Liver (tissue), 9 donors: ENCODE measurements around the gene KRT71. TPM values are rescaled to one million over a fixed set of nuclear protein-coding genes. Genes with fewer than 3 reads are reported as not detected.
A peak's percentile ranks its signal among the peaks of the same experiment; 100 is the strongest.

Experiments
- DNase-seq: peaks from one replicate; pipeline ENCODE4 v3.0.0-alpha.2; 2017; ENCODE audit warnings: low spot score
- H3K27ac ChIP-seq, 2 donors: one replicate each; pipeline ENCODE4 v1.7.0; 2013; ENCODE audit warnings: inconsistent platforms in 2 of 2, low read length in 2 of 2, control low read depth in 1 of 2, low read depth in 1 of 2, mild to moderate bottlenecking in 1 of 2
- H3K27me3 ChIP-seq, 4 donors: one replicate each; pipeline versions ENCODE4 v1.6.1 to v1.7.0; 2013; ENCODE audit warnings: low read length in 3 of 4, inconsistent platforms in 1 of 4, mild to moderate bottlenecking in 1 of 4, moderate library complexity in 1 of 4; ENCODE audit not compliant: control insufficient read depth in 4 of 4, insufficient read depth in 4 of 4
- H3K36me3 ChIP-seq, 4 donors: one replicate each; pipeline versions ENCODE4 v1.6.1 to v1.7.0; 2013; ENCODE audit warnings: low read length in 3 of 4, mild to moderate bottlenecking in 3 of 4, low read depth in 1 of 4, moderate library complexity in 1 of 4; ENCODE audit not compliant: control insufficient read depth in 4 of 4, insufficient read depth in 3 of 4
- H3K4me1 ChIP-seq, 4 donors: one replicate each; pipeline versions ENCODE4 v1.6.1 to v1.7.0; 2013; ENCODE audit warnings: low read length in 3 of 4, mild to moderate bottlenecking in 3 of 4, moderate library complexity in 1 of 4; ENCODE audit not compliant: control insufficient read depth in 4 of 4, insufficient read depth in 4 of 4
- H3K4me3 ChIP-seq, 3 donors: one replicate each; pipeline versions ENCODE4 v1.6.1 to v1.7.0; 2013; ENCODE audit warnings: low read length in 3 of 3, control low read depth in 1 of 3, low read depth in 1 of 3, mild to moderate bottlenecking in 1 of 3
- H3K9ac ChIP-seq, 2 donors: one replicate each; pipeline ENCODE4 v1.7.0; 2013; ENCODE audit warnings: low read length in 2 of 2, mild to moderate bottlenecking in 2 of 2, moderate library complexity in 2 of 2, control low read depth in 1 of 2, low read depth in 1 of 2
- H3K9me3 ChIP-seq, 4 donors: one replicate each; pipeline versions ENCODE4 v1.6.1 to v1.7.0; 2013; ENCODE audit warnings: low read length in 3 of 4; ENCODE audit not compliant: control insufficient read depth in 4 of 4
- EGR1 ChIP-seq, 2 donors: IDR thresholded peaks; 2 replicates each; pipeline ENCODE4 v1.6.1; 2016 to 2018; ENCODE audit warnings: antibody characterized with exemption in 2 of 2, low read depth in 2 of 2
- FOXA1 ChIP-seq: IDR thresholded peaks from 2 replicates; pipeline ENCODE4 v1.6.1; 2016; ENCODE audit warnings: antibody characterized with exemption
- FOXA2 ChIP-seq: IDR thresholded peaks from 2 replicates; pipeline ENCODE4 v1.6.1; 2016; ENCODE audit warnings: antibody characterized with exemption
- GABPA ChIP-seq, 2 donors: IDR thresholded peaks in 1 of 2; conservative IDR thresholded peaks in 1 of 2; 2 replicates each; pipeline ENCODE4 v1.6.1; 2016; ENCODE audit warnings: antibody characterized with exemption in 2 of 2, mild to moderate bottlenecking in 1 of 2, moderate library complexity in 1 of 2
- HNF4A ChIP-seq, 2 donors: conservative IDR thresholded peaks; 2 replicates each; pipeline ENCODE4 v1.6.1; 2016; ENCODE audit warnings: antibody characterized with exemption in 2 of 2, mild to moderate bottlenecking in 2 of 2
- HNF4G ChIP-seq: IDR thresholded peaks from 2 replicates; pipeline ENCODE4 v1.6.1; 2016; ENCODE audit warnings: antibody characterized with exemption
- JUND ChIP-seq, 2 donors: IDR thresholded peaks; 2 replicates each; pipeline ENCODE4 v1.6.1; 2016; ENCODE audit warnings: antibody characterized with exemption in 2 of 2
- NR2F2 ChIP-seq: IDR thresholded peaks from 2 replicates; pipeline ENCODE4 v1.6.1; 2016; ENCODE audit warnings: antibody characterized with exemption
- RAD21 ChIP-seq, 2 donors: IDR thresholded peaks; 2 replicates each; pipeline ENCODE4 v1.6.1; 2016; ENCODE audit warnings: antibody characterized with exemption in 2 of 2, mild to moderate bottlenecking in 2 of 2
- RXRA ChIP-seq, 2 donors: IDR thresholded peaks; 2 replicates each; pipeline ENCODE4 v1.6.1; 2017 to 2018; ENCODE audit warnings: antibody characterized with exemption in 2 of 2, mild to moderate bottlenecking in 1 of 2
- SP1 ChIP-seq: IDR thresholded peaks from 2 replicates; pipeline ENCODE4 v1.6.1; 2018; ENCODE audit warnings: antibody characterized with exemption, mild to moderate bottlenecking
- TAF1 ChIP-seq: conservative IDR thresholded peaks from 2 replicates; pipeline ENCODE4 v1.6.1; 2016; ENCODE audit warnings: antibody characterized with exemption, mild to moderate bottlenecking
- YY1 ChIP-seq: IDR thresholded peaks from 2 replicates; pipeline ENCODE4 v1.6.1; 2016; ENCODE audit warnings: antibody characterized with exemption, mild to moderate bottlenecking
- WGBS: extraction: QIAGEN DNeasy Blood & Tissue Kit; methylation state at CpG from one replicate; pipeline ENCODE4 v1.1.7; 2013; 5-methylcytosine and 5-hydroxymethylcytosine counted together
- polyA plus RNA-seq, 2 donors: library from polyadenylated mRNA; stranded (reverse) in 1 of 2; unstranded in 1 of 2; fragments of 200-250 nt in 1 of 2; fragments of >200 nt in 1 of 2; fragmentation: Nextera tagmentation in 1 of 2; extraction: Ambion mirVana in 1 of 2; gene quantifications; one replicate each; pipeline versions ENCODE4 v1.2.1 to v1.2.3, GENCODE V29; 2013 to 2015
- total RNA-seq, 2 donors: library from RNA; depleted of rRNA; stranded (reverse); fragments of >200 nt; gene quantifications; one replicate each; pipeline ENCODE4 v1.2.3, GENCODE V29; 2014
- TF ChIP-seq, protein P1 (sequence below): fragments of 150-350 bp; IDR thresholded peaks from 2 replicates; pipeline ENCODE4 v1.5.1; 2017; ENCODE audit warnings: improper control_type of control experiment, low read depth, low read length; ENCODE audit not compliant: missing input control
- TF ChIP-seq, protein P2 (sequence below): IDR thresholded peaks from 2 replicates; pipeline ENCODE4 v1.6.1; 2016; ENCODE audit warnings: antibody characterized with exemption
- TF ChIP-seq, protein P3 (sequence below): IDR thresholded peaks from 2 replicates; pipeline ENCODE4 v1.6.1; 2016; ENCODE audit warnings: antibody characterized with exemption
- TF ChIP-seq, protein P4 (sequence below): IDR thresholded peaks from 2 replicates; pipeline ENCODE4 v1.6.1; 2016; ENCODE audit warnings: antibody characterized with exemption
- TF ChIP-seq, protein P5 (sequence below): IDR thresholded peaks from 2 replicates; pipeline ENCODE4 v1.6.1; 2016; ENCODE audit warnings: antibody characterized with exemption, mild to moderate bottlenecking
- donor health status: healthy.
- donor health status: healthy.
- donor health status: healthy.
- donor health status: healthy.
- donor health status: healthy.

KRT71 gene
- total and polyA plus RNA-seq, 4 donors, result not detected

DNA sequence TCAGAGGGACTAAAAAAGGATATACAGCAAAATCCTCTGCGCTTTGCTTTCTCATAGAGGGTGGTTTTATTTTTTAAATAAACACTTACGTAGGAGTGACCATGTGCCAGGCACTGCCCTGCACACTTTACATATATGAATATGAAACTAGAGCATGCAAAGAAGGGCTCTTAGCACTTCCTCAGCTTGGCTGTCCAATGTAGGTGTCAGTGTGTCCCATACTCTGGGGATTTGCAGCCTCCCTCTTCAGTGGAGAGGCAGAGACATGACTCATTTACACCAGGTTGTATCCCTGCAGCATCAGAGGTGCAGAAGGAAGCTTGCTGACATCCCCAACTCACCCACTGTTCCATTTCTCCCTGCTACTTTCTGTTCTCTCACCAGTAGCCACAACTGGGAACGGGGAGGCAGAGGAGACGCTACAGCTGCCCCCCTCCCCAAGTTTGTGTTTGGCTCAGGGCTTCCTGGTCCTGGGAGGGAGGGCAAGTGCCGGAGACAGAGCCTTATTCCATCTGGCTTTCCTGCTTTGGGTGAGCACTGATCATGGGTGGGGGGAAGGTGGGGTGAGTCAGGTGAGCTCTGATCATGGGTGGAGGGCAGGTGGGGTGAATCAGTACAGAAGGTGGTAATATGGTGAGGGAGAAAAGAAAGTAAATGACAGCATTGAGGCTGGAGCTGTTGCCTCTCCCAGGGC is 27.9 kb downstream of the KRT71 start (continued):
- TF ChIP-seq, protein P1, sequence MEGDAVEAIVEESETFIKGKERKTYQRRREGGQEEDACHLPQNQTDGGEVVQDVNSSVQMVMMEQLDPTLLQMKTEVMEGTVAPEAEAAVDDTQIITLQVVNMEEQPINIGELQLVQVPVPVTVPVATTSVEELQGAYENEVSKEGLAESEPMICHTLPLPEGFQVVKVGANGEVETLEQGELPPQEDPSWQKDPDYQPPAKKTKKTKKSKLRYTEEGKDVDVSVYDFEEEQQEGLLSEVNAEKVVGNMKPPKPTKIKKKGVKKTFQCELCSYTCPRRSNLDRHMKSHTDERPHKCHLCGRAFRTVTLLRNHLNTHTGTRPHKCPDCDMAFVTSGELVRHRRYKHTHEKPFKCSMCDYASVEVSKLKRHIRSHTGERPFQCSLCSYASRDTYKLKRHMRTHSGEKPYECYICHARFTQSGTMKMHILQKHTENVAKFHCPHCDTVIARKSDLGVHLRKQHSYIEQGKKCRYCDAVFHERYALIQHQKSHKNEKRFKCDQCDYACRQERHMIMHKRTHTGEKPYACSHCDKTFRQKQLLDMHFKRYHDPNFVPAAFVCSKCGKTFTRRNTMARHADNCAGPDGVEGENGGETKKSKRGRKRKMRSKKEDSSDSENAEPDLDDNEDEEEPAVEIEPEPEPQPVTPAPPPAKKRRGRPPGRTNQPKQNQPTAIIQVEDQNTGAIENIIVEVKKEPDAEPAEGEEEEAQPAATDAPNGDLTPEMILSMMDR, result no peak
- no peak for TF ChIP-seq EGR1 (IDR thresholded peaks at IDR 0.05; ENCODE audit: low read depth in 2 of 2)

DNA sequence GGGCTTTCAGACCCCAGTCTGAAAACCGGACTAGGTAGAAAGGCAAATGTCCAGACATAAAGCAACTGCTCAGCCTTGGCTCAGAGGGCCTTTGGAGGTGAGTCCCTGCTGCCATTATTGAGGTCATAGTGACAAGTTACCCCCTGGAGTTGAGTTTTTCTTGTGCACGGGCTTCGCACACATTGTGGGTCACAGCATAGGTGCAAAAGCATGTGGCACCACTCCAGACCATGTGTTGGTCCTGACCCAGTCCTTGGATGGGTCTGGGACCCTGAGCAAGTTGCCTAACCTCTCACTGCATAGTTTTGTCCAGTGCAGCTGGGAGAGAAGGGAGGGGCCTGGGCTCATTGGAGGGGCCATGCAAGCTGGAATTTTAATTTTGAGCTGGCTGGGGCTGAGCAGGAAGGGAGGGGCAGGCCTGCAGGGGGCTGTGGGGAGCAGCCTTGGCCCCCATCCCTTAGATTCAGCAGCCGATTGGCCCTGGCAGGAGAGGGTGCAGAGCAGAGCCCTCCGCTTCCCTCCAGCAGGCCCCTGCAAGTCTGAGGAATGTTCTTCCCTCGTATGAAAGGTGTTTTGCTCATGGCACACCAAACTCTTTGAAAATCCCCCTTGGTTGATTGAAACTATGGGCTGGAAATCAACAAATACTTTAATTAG is 28.6 kb downstream of the KRT71 start:
- no peak for TF ChIP-seq HNF4G
- TF ChIP-seq, protein P2, sequence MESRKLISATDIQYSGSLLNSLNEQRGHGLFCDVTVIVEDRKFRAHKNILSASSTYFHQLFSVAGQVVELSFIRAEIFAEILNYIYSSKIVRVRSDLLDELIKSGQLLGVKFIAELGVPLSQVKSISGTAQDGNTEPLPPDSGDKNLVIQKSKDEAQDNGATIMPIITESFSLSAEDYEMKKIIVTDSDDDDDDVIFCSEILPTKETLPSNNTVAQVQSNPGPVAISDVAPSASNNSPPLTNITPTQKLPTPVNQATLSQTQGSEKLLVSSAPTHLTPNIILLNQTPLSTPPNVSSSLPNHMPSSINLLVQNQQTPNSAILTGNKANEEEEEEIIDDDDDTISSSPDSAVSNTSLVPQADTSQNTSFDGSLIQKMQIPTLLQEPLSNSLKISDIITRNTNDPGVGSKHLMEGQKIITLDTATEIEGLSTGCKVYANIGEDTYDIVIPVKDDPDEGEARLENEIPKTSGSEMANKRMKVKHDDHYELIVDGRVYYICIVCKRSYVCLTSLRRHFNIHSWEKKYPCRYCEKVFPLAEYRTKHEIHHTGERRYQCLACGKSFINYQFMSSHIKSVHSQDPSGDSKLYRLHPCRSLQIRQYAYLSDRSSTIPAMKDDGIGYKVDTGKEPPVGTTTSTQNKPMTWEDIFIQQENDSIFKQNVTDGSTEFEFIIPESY, result no peak
- TF ChIP-seq EGR1 (IDR thresholded peaks at IDR 0.05; ENCODE audit: low read depth in 2 of 2), result no peak
- TF ChIP-seq TAF1, result no peak
- no peak for TF ChIP-seq FOXA2
- no peak for TF ChIP-seq NR2F2
- TF ChIP-seq, protein P3, sequence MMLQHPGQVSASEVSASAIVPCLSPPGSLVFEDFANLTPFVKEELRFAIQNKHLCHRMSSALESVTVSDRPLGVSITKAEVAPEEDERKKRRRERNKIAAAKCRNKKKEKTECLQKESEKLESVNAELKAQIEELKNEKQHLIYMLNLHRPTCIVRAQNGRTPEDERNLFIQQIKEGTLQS, result no peak
- no peak for TF ChIP-seq GABPA (IDR thresholded peaks at IDR 0.05 in 1 of 2, conservative IDR thresholded peaks at IDR 0.05 in 1 of 2)
- no peak for TF ChIP-seq JUND (IDR thresholded peaks at IDR 0.05)
- no peak for TF ChIP-seq RAD21 (IDR thresholded peaks at IDR 0.05)
- no peak for TF ChIP-seq SP1
- no peak for TF ChIP-seq YY1
- no peak for TF ChIP-seq HNF4A (conservative IDR thresholded peaks at IDR 0.05)
- TF ChIP-seq, protein P4, sequence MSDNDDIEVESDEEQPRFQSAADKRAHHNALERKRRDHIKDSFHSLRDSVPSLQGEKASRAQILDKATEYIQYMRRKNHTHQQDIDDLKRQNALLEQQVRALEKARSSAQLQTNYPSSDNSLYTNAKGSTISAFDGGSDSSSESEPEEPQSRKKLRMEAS, result no peak
- no peak for TF ChIP-seq FOXA1
- TF ChIP-seq, protein P5, sequence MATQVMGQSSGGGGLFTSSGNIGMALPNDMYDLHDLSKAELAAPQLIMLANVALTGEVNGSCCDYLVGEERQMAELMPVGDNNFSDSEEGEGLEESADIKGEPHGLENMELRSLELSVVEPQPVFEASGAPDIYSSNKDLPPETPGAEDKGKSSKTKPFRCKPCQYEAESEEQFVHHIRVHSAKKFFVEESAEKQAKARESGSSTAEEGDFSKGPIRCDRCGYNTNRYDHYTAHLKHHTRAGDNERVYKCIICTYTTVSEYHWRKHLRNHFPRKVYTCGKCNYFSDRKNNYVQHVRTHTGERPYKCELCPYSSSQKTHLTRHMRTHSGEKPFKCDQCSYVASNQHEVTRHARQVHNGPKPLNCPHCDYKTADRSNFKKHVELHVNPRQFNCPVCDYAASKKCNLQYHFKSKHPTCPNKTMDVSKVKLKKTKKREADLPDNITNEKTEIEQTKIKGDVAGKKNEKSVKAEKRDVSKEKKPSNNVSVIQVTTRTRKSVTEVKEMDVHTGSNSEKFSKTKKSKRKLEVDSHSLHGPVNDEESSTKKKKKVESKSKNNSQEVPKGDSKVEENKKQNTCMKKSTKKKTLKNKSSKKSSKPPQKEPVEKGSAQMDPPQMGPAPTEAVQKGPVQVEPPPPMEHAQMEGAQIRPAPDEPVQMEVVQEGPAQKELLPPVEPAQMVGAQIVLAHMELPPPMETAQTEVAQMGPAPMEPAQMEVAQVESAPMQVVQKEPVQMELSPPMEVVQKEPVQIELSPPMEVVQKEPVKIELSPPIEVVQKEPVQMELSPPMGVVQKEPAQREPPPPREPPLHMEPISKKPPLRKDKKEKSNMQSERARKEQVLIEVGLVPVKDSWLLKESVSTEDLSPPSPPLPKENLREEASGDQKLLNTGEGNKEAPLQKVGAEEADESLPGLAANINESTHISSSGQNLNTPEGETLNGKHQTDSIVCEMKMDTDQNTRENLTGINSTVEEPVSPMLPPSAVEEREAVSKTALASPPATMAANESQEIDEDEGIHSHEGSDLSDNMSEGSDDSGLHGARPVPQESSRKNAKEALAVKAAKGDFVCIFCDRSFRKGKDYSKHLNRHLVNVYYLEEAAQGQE, result no peak
- TF ChIP-seq RXRA (IDR thresholded peaks at IDR 0.05), result no peak
- TF ChIP-seq, protein P1, result no peak

More for the DNA sequence above, 28.6 kb downstream of the KRT71 start:
- Histone ChIP-seq H3K27ac (no peak overlapping the region), H3K9ac (no peak overlapping the region), H3K4me3 (no peak overlapping the region), H3K9me3 (no peaks in the 10 kb centered on the region), H3K36me3 (no peaks in the 10 kb centered on the region), H3K27me3 (no peaks in the 10 kb centered on the region), H3K4me1 (no peaks in the 10 kb centered on the region)
- peak; percentile 21 for DNase-seq
- WGBS, result 87% methylated on average over 6 of the region's 6 CpGs
